ENCODE measurements around the gene METTL18. TPM values are rescaled to one million over a fixed set of nuclear protein-coding genes. Genes with fewer than 3 reads are reported as not detected.

METTL18 gene
- total and polyA plus RNA-seq, 2 of the 13 experiments (the other 11 are each of a cell fraction or from before 2014, with no cell fraction given), result 2.7 to 6.7 TPM

DNA sequence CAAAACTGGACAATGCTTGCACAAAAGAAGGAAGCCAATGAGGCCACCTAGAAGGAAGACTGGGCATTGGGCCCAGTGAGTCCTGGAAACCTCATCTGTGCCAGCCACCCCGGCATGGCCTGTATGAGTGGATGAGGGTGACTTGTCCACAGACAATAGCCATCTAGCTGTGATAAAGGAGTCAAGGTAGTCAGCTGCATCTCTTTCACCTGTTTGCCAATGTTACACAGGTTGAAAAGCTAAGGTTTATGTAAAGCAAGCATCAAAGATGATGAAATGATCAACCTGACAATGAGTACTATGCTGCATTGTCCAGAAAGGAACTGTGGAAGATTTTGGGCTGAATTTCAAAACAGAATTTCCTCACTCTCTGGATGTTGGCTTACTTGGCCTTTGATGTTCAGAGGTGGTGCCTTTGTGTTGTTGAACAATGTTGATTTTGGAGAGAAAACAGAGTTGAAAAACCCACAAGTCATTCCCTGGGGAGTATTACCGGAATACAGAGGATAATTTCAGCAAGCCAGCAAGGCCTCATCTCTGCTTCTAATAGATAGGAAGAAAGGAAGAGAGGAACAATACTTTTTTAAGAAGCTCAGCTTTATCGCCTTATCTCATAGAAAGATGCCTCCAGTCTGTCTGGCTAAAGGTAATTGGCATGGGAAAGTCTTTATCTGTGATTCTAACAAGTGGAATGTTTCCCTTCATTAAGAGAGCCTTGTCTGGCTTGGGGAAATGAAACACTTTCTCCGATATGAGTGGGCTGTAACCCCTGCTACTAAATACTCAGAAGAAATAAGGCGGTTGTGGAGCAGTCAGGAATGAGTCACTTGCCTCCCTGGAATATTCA, 49.5 kb downstream of the METTL18 start (continued):
- TF ChIP-seq, protein P1, sequence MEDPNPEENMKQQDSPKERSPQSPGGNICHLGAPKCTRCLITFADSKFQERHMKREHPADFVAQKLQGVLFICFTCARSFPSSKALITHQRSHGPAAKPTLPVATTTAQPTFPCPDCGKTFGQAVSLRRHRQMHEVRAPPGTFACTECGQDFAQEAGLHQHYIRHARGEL (CRISPR knock-in tag; IDR thresholded peaks at IDR 0.05), result no peak
- peak; percentile 64 for TF ChIP-seq NFIC (IDR thresholded peaks at IDR 0.05; ENCODE audit: low read length)
- no peak for TF ChIP-seq ZNF549 (CRISPR knock-in tag; IDR thresholded peaks at IDR 0.05)
- no peak for TF ChIP-seq RBAK (CRISPR knock-in tag; IDR thresholded peaks at IDR 0.05)
- peak; percentile 70 for TF ChIP-seq FOSL2 (CRISPR knock-in tag; IDR thresholded peaks at IDR 0.05)
- no peak for TF ChIP-seq ZSCAN20 (CRISPR knock-in tag; IDR thresholded peaks at IDR 0.05; ENCODE audit: borderline replicate concordance)
- no peak for TF ChIP-seq STAT6 (CRISPR knock-in tag; IDR thresholded peaks at IDR 0.05; ENCODE audit: borderline replicate concordance)
- TF ChIP-seq, protein P2, sequence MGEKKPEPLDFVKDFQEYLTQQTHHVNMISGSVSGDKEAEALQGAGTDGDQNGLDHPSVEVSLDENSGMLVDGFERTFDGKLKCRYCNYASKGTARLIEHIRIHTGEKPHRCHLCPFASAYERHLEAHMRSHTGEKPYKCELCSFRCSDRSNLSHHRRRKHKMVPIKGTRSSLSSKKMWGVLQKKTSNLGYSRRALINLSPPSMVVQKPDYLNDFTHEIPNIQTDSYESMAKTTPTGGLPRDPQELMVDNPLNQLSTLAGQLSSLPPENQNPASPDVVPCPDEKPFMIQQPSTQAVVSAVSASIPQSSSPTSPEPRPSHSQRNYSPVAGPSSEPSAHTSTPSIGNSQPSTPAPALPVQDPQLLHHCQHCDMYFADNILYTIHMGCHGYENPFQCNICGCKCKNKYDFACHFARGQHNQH (CRISPR knock-in tag; IDR thresholded peaks at IDR 0.05), result 0 out of 2 replicates have a peak, but pooled peaks have one; percentile 51
- no peak for TF ChIP-seq MXD4 (CRISPR knock-in tag; IDR thresholded peaks at IDR 0.05)
- peak; percentile 86 for TF ChIP-seq CREM (IDR thresholded peaks at IDR 0.05)
- no peak for TF ChIP-seq CREM (CRISPR knock-in tag; IDR thresholded peaks at IDR 0.05)
- peak; percentile 73 for TF ChIP-seq FOXA3 (CRISPR knock-in tag; IDR thresholded peaks at IDR 0.05)
- peak; percentile 62; the same call in 1 of the 2 replicates for TF ChIP-seq MIER3 (CRISPR knock-in tag; IDR thresholded peaks at IDR 0.05; ENCODE audit: borderline replicate concordance)
- TF ChIP-seq ZEB1 (IDR thresholded peaks at IDR 0.05; ENCODE audit: insufficient replicate concordance, low read depth), result peak; percentile 95
- no peak for TF ChIP-seq SIN3B (IDR thresholded peaks at IDR 0.05; ENCODE audit: low read length)
- no peak for TF ChIP-seq PHF8 (CRISPR knock-in tag; IDR thresholded peaks at IDR 0.05)
- TF ChIP-seq ZMYM2 (CRISPR knock-in tag; IDR thresholded peaks at IDR 0.05), result no peak
- TF ChIP-seq ELF3 (CRISPR knock-in tag; IDR thresholded peaks at IDR 0.05), result peak; percentile 46; the same call in 1 of the 2 replicates
- TF ChIP-seq ZNF232 (CRISPR knock-in tag; IDR thresholded peaks at IDR 0.05; ENCODE audit: borderline replicate concordance), result no peak
- peak; percentile 55; the same call in 1 of the 2 replicates for TF ChIP-seq TBX3 (IDR thresholded peaks at IDR 0.05; ENCODE audit: borderline replicate concordance)
- TF ChIP-seq SUZ12 (IDR thresholded peaks at IDR 0.05; ENCODE audit: low read depth, low read length), result no peak
- TF ChIP-seq, protein P3, sequence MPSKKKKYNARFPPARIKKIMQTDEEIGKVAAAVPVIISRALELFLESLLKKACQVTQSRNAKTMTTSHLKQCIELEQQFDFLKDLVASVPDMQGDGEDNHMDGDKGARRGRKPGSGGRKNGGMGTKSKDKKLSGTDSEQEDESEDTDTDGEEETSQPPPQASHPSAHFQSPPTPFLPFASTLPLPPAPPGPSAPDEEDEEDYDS (CRISPR knock-in tag; IDR thresholded peaks at IDR 0.05), result no peak
- TF ChIP-seq TBX2 (CRISPR knock-in tag; IDR thresholded peaks at IDR 0.05; ENCODE audit: borderline replicate concordance), result peak; percentile 84
- peak; percentile 39; the same call in 1 of the 2 replicates for TF ChIP-seq HNF4G (IDR thresholded peaks at IDR 0.05; ENCODE audit: borderline replicate concordance, low read depth, low read length)
- TF ChIP-seq HNF4G (CRISPR knock-in tag; IDR thresholded peaks at IDR 0.05; ENCODE audit: borderline replicate concordance, low read depth), result no peak
